HepG2 (cell line): ENCODE measurements around the gene YY1. TPM values are rescaled to one million over a fixed set of nuclear protein-coding genes. Genes with fewer than 3 reads are reported as not detected.

ENCODE experiments used
- CREM ChIP-seq, 2 experiments: sonication (generic) in 1 of 2; formaldehyde crosslinking in 1 of 2; IDR thresholded peaks; 2 replicates each; pipeline versions ENCODE4 v1.4.0 to v1.6.1; 2016 to 2020; ENCODE audit warnings: antibody characterized with exemption in 1 of 2, mild to moderate bottlenecking in 1 of 2, missing genetic modification reagents in 1 of 2
- FOXA3 ChIP-seq: IDR thresholded peaks from 2 replicates; pipeline ENCODE4 v1.6.1; 2016; ENCODE audit warnings: missing genetic modification reagents, missing compliant biosample characterization
- FOXO1 ChIP-seq: sonication (generic); formaldehyde crosslinking; IDR thresholded peaks from 2 replicates; pipeline ENCODE4 v1.4.0; 2020; ENCODE audit warnings: missing genetic modification reagents
- HOXD1 ChIP-seq: sonication (generic); formaldehyde crosslinking; IDR thresholded peaks from 2 replicates; pipeline ENCODE4 v1.5.0; 2020; ENCODE audit warnings: missing genetic modification reagents
- MTA1 ChIP-seq: sonication (generic); formaldehyde crosslinking; IDR thresholded peaks from 2 replicates; pipeline ENCODE4 v1.4.0; 2020; ENCODE audit warnings: missing genetic modification reagents, mild to moderate bottlenecking, borderline replicate concordance
- MYC ChIP-seq: sonication (generic); formaldehyde crosslinking; IDR thresholded peaks from 2 replicates; pipeline ENCODE4 v1.9.0; 2021; ENCODE audit warnings: missing genetic modification reagents, borderline replicate concordance
- PHF20 ChIP-seq: sonication (generic); formaldehyde crosslinking; IDR thresholded peaks from 2 replicates; pipeline ENCODE4 v1.5.0; 2020; ENCODE audit warnings: mild to moderate bottlenecking, missing genetic modification reagents
- PHF21A ChIP-seq: sonication (generic); formaldehyde crosslinking; IDR thresholded peaks from 2 replicates; pipeline ENCODE4 v1.5.0; 2020; ENCODE audit warnings: mild to moderate bottlenecking, missing genetic modification reagents
- PITX1 ChIP-seq: sonication (generic); formaldehyde crosslinking; IDR thresholded peaks from 2 replicates; pipeline ENCODE4 v1.5.1; 2020; ENCODE audit warnings: mild to moderate bottlenecking, missing genetic modification reagents
- TAF1 ChIP-seq: sonication (generic); formaldehyde crosslinking; IDR thresholded peaks from 2 replicates; pipeline ENCODE4 v1.4.0; 2020; ENCODE audit warnings: missing genetic modification reagents
- TARDBP ChIP-seq: sonication (generic); formaldehyde crosslinking; IDR thresholded peaks from 2 replicates; pipeline ENCODE4 v1.8.0; 2022; ENCODE audit warnings: mild to moderate bottlenecking, missing genetic modification reagents
- YY1 ChIP-seq: IDR thresholded peaks from 2 replicates; pipeline ENCODE4 v1.6.1; 2011; ENCODE audit warnings: low read length, low read depth, moderate library complexity, mild to moderate bottlenecking; ENCODE audit not compliant: insufficient read depth, insufficient replicate concordance
- ZFX ChIP-seq: sonication (generic); formaldehyde crosslinking; IDR thresholded peaks from 2 replicates; pipeline ENCODE4 v1.4.0; 2020; ENCODE audit warnings: mild to moderate bottlenecking, low read depth, missing genetic modification reagents, moderate library complexity
- ZNF350 ChIP-seq: sonication (generic); formaldehyde crosslinking; IDR thresholded peaks from 2 replicates; pipeline ENCODE4 v1.4.0; 2020; ENCODE audit warnings: mild to moderate bottlenecking, low read depth, missing genetic modification reagents, borderline replicate concordance
- ZNF572 ChIP-seq: sonication (generic); formaldehyde crosslinking; IDR thresholded peaks from 2 replicates; pipeline ENCODE4 v1.5.1; 2020; ENCODE audit warnings: mild to moderate bottlenecking, missing genetic modification reagents
- ZNF761 ChIP-seq: sonication (generic); formaldehyde crosslinking; conservative IDR thresholded peaks from 2 replicates; pipeline ENCODE4 v1.4.0; 2020; ENCODE audit warnings: mild to moderate bottlenecking, missing genetic modification reagents
- ZNF790 ChIP-seq: sonication (generic); formaldehyde crosslinking; IDR thresholded peaks from 2 replicates; pipeline ENCODE4 v1.8.0; 2022; ENCODE audit warnings: missing genetic modification reagents, mild to moderate bottlenecking, borderline replicate concordance
- polyA plus RNA-seq, 8 experiments: library from polyadenylated mRNA; depleted of rRNA in 3 of 8; stranded (reverse) in 7 of 8; unstranded in 1 of 8; fragments of >200 nt; fragmentation: Illumina TruSeq in 4 of 8; extraction: Trizol in 4 of 8; gene quantifications; 2 replicates each; pipeline versions ENCODE4 v1.2.1 to v1.2.3, GENCODE V29; 2011 to 2016; ENCODE audit warnings: low read depth in 4 of 8, missing spikeins in 1 of 8, mixed read lengths in 1 of 8; ENCODE audit not compliant: insufficient read depth in 1 of 8
- total RNA-seq, 5 experiments: library from RNA; depleted of rRNA; stranded (reverse); fragments of >200 nt; fragmentation: Illumina TruSeq; extraction: Trizol; gene quantifications; 2 replicates each; pipeline ENCODE4 v1.2.3, GENCODE V29; 2016; ENCODE audit warnings: low read depth in 1 of 5
- TF ChIP-seq, protein P1 (sequence below): sonication (generic); IDR thresholded peaks from 2 replicates; pipeline ENCODE4 v1.6.1; 2016; ENCODE audit warnings: low read depth, borderline replicate concordance
- TF ChIP-seq, protein P2 (sequence below): sonication (generic); formaldehyde crosslinking; IDR thresholded peaks from 2 replicates; pipeline ENCODE4 v1.5.0; 2020; ENCODE audit warnings: mild to moderate bottlenecking, missing genetic modification reagents
- TF ChIP-seq, protein P3 (sequence below): IDR thresholded peaks from 2 replicates; pipeline ENCODE4 v1.6.1; 2016; ENCODE audit warnings: missing genetic modification reagents, missing compliant biosample characterization
- TF ChIP-seq, protein P4 (sequence below): sonication (generic); formaldehyde crosslinking; IDR thresholded peaks from 2 replicates; pipeline ENCODE4 v1.8.0; 2022; ENCODE audit warnings: missing genetic modification reagents, mild to moderate bottlenecking, inconsistent platforms, borderline replicate concordance
- TF ChIP-seq, protein P5 (sequence below): sonication (generic); formaldehyde crosslinking; IDR thresholded peaks from 2 replicates; pipeline ENCODE4 v1.5.1; 2020; ENCODE audit warnings: mild to moderate bottlenecking, missing genetic modification reagents

The YY1 gene
- total and polyA plus RNA-seq, 2 of the 13 experiments (the other 11 are each of a cell fraction or from before 2014, with no cell fraction given): 29.4 to 68.1 TPM

DNA sequence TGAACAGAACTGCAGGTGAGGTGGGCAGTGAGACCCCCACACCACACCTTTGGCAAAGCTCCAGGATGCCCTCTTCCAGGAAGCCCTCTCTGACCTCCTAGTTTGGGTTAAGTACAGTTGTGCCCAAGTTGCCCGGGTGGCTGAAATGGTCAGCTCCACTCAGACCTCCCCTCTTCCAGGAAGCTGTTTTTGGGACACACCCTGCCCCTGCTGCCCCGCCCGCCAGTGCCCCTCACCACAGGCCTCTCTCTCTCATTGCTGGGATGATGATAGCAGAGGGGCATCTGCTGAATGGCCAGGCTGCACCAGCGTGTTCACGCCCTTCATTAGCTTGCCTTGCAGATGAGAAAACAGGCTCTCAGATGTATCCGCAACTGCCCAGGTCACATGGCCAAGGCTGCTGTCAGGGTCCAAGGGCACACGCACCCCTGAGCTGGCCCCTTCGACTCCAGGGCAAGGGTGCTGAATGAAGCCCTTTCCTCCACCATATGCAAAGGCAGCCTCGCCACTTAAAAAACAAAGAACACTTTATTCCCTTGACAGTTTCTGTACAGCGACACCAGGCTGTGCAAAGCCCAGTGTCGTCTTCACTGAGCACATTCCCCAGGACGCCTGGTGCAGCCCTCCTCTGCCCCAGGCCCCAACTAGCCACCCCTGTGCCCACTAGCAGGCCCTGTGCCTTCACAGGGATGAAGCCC lies 51.8 kb downstream of the YY1 start (continued):
- TF ChIP-seq, protein P1, sequence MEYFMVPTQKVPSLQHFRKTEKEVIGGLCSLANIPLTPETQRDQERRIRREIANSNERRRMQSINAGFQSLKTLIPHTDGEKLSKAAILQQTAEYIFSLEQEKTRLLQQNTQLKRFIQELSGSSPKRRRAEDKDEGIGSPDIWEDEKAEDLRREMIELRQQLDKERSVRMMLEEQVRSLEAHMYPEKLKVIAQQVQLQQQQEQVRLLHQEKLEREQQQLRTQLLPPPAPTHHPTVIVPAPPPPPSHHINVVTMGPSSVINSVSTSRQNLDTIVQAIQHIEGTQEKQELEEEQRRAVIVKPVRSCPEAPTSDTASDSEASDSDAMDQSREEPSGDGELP: peak; percentile 72
- TF ChIP-seq MYC (CRISPR knock-in tag): peak; percentile 90
- no peak for TF ChIP-seq ZNF572 (CRISPR knock-in tag)
- TF ChIP-seq, protein P2, sequence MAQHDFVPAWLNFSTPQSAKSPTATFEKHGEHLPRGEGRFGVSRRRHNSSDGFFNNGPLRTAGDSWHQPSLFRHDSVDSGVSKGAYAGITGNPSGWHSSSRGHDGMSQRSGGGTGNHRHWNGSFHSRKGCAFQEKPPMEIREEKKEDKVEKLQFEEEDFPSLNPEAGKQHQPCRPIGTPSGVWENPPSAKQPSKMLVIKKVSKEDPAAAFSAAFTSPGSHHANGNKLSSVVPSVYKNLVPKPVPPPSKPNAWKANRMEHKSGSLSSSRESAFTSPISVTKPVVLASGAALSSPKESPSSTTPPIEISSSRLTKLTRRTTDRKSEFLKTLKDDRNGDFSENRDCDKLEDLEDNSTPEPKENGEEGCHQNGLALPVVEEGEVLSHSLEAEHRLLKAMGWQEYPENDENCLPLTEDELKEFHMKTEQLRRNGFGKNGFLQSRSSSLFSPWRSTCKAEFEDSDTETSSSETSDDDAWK (CRISPR knock-in tag): no peak
- peak; percentile 58 for TF ChIP-seq YY1
- TF ChIP-seq TAF1 (CRISPR knock-in tag): no peak
- TF ChIP-seq FOXO1 (CRISPR knock-in tag): peak; percentile 65; the same call in 1 of the 2 replicates
- TF ChIP-seq MTA1 (CRISPR knock-in tag): peak; percentile 94
- peak; percentile 60 for TF ChIP-seq CREM (IDR thresholded peaks at IDR 0.05)
- no peak for TF ChIP-seq CREM (CRISPR knock-in tag; IDR thresholded peaks at IDR 0.05)
- TF ChIP-seq, protein P3, sequence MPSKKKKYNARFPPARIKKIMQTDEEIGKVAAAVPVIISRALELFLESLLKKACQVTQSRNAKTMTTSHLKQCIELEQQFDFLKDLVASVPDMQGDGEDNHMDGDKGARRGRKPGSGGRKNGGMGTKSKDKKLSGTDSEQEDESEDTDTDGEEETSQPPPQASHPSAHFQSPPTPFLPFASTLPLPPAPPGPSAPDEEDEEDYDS (CRISPR knock-in tag): peak; percentile 47; the same call in 1 of the 2 replicates
- TF ChIP-seq TARDBP (CRISPR knock-in tag): peak; percentile 60; the same call in 1 of the 2 replicates
- peak; percentile 68; the same call in 1 of the 2 replicates for TF ChIP-seq ZNF350
- TF ChIP-seq, protein P4, sequence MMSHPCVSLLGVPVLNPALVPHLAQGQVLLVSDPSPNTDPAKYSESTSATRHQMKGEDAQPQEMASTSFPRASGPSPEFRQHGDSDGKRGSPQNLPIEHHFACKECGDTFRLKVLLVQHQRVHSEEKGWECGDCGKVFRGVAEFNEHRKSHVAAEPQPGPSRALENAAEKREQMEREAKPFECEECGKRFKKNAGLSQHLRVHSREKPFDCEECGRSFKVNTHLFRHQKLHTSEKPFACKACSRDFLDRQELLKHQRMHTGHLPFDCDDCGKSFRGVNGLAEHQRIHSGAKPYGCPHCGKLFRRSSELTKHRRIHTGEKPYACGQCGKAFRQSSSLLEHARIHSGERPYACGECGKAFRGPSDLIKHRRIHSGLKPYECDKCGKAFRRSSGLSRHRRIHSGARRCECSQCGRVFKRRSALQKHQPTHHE (CRISPR knock-in tag): no peak
- peak; percentile 91 for TF ChIP-seq PHF21A (CRISPR knock-in tag)
- peak; percentile 91 for TF ChIP-seq PITX1 (CRISPR knock-in tag)
- peak; percentile 58; the same call in 1 of the 2 replicates for TF ChIP-seq ZNF761
- TF ChIP-seq PHF20 (CRISPR knock-in tag): 0 out of 2 replicates have a peak, but pooled peaks have one; percentile 49
- TF ChIP-seq ZNF790 (CRISPR knock-in tag): 0 out of 2 replicates have a peak, but pooled peaks have one; percentile 75
- peak; percentile 58; the same call in 1 of the 2 replicates for TF ChIP-seq ZFX
- 0 out of 2 replicates have a peak, but pooled peaks have one; percentile 61 for TF ChIP-seq HOXD1
- TF ChIP-seq FOXA3 (CRISPR knock-in tag): peak; percentile 48; the same call in 1 of the 2 replicates
- TF ChIP-seq, protein P5, sequence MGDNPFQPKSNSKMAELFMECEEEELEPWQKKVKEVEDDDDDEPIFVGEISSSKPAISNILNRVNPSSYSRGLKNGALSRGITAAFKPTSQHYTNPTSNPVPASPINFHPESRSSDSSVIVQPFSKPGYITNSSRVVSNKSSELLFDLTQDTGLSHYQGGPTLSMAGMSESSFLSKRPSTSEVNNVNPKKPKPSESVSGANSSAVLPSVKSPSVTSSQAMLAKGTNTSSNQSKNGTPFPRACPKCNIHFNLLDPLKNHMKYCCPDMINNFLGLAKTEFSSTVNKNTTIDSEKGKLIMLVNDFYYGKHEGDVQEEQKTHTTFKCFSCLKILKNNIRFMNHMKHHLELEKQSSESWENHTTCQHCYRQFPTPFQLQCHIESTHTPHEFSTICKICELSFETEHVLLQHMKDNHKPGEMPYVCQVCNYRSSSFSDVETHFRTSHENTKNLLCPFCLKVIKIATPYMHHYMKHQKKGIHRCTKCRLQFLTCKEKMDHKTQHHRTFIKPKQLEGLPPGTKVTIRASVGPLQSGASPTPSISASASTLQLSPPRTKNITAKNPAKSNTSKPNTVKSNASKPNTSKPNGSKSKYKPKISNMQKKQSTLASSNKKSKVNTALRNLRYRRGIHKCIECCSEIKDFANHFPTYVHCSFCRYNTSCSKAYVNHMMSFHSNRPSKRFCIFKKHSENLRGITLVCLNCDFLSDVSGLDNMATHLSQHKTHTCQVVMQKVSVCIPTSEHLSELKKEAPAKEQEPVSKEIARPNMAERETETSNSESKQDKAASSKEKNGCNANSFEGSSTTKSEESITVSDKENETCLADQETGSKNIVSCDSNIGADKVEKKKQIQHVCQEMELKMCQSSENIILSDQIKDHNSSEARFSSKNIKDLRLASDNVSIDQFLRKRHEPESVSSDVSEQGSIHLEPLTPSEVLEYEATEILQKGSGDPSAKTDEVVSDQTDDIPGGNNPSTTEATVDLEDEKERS (CRISPR knock-in tag): peak; percentile 73; the same call in 1 of the 2 replicates
